Smooth muscle cell (in vitro differentiated cells): ENCODE results near the gene RAD23B. TPM values are rescaled to one million over a fixed set of nuclear protein-coding genes. Genes with fewer than 3 reads are reported as not detected.

Experiments used
- DNase-seq: peaks from one replicate; lab custom pipeline; 2025; ENCODE audit not compliant: unreplicated experiment; lab: John Stamatoyannopoulos, UW
- H2AFZ ChIP-seq: fragments of 200-600 bp; sonication (generic); 2 replicates; pipeline ENCODE4 v1.6.0; 2016; ENCODE audit warnings: antibody characterized with exemption, low read depth, mild to moderate bottlenecking
- H3F3A ChIP-seq: fragments of 200-600 bp; sonication (generic); 2 replicates; pipeline ENCODE4 v1.6.0; 2017; ENCODE audit warnings: antibody characterized with exemption, low read depth
- H3K27ac ChIP-seq: fragments of 200-600 bp; sonication (generic); 2 replicates; pipeline ENCODE4 v1.5.1; 2016; ENCODE audit warnings: low read depth, mild to moderate bottlenecking
- H3K27me3 ChIP-seq: fragments of 200-600 bp; sonication (generic); 2 replicates; pipeline ENCODE4 v1.6.1; 2016; ENCODE audit warnings: low read depth, mild to moderate bottlenecking
- H3K36me3 ChIP-seq: fragments of 200-600 bp; sonication (generic); 2 replicates; pipeline ENCODE4 v1.5.1; 2016; ENCODE audit warnings: low read depth
- H3K4me1 ChIP-seq: fragments of 200-600 bp; sonication (generic); 2 replicates; pipeline ENCODE4 v1.5.1; 2016; ENCODE audit warnings: low read depth
- H3K4me2 ChIP-seq: fragments of 200-600 bp; sonication (generic); 2 replicates; pipeline ENCODE4 v1.6.0; 2016; ENCODE audit warnings: mild to moderate bottlenecking
- H3K4me3 ChIP-seq: fragments of 200-600 bp; sonication (generic); 2 replicates; pipeline ENCODE4 v1.5.1; 2016; ENCODE audit warnings: mild to moderate bottlenecking
- H3K79me2 ChIP-seq: fragments of 200-600 bp; sonication (generic); 2 replicates; pipeline ENCODE4 v1.6.0; 2016; ENCODE audit warnings: low read depth, mild to moderate bottlenecking
- H3K9ac ChIP-seq: fragments of 200-600 bp; sonication (generic); 2 replicates; pipeline ENCODE4 v1.6.0; 2016; ENCODE audit warnings: low read depth
- H3K9me3 ChIP-seq: fragments of 200-600 bp; sonication (generic); replicated peaks from 2 replicates; pipeline ENCODE4 v1.5.1; 2016; ENCODE audit warnings: low read depth
- H4K20me1 ChIP-seq: fragments of 200-600 bp; sonication (generic); 2 replicates; pipeline ENCODE4 v1.6.0; 2016; ENCODE audit warnings: low read depth
- CTCF ChIP-seq: fragments of 200-600 bp; sonication (generic); IDR thresholded peaks from 2 replicates; pipeline ENCODE4 v1.5.1; 2017; ENCODE audit warnings: borderline replicate concordance, mild to moderate bottlenecking, antibody characterized with exemption; ENCODE audit not compliant: insufficient read depth, poor library complexity, severe bottlenecking
- WGBS: methylation state at CpG from one replicate; pipeline ENCODE4 v1.1.7; 2016; ENCODE audit warnings: low lambda C conversion rate; 5-methylcytosine and 5-hydroxymethylcytosine counted together
- polyA plus RNA-seq: library from polyadenylated mRNA; unstranded; fragments of >200 nt; fragmentation: Nextera tagmentation; extraction: Ambion mirVana; gene quantifications from 2 replicates; pipeline ENCODE4 v1.2.1, GENCODE V29; 2016
- total RNA-seq: library from RNA; depleted of rRNA; stranded (reverse); fragments of >200 nt; gene quantifications from 2 replicates; pipeline ENCODE4 v1.2.3, GENCODE V29; 2014

Gene RAD23B
- total and polyA plus RNA-seq, 2 experiments from 2014 or later, result 11.0 to 112 TPM

- Histone ChIP-seq H3K27ac (no peak overlapping the region), H3K79me2 (no peaks in the 10 kb centered on the region), H2AFZ (no peak overlapping the region), H3K9me3 (no peaks in the 10 kb centered on the region), H3K4me2 (no peak overlapping the region), H4K20me1 (no peaks in the 10 kb centered on the region), H3K4me3 (no peak overlapping the region), H3K27me3 (peaks cover 1% of the 10 kb centered on the region), H3K36me3 (no peaks in the 10 kb centered on the region), H3F3A (no peaks in the 10 kb centered on the region), H3K4me1 (no peaks in the 10 kb centered on the region), H3K9ac (no peak overlapping the region)
- no peak for DNase-seq
- WGBS, result 91% methylated on average over 2 of the region's 2 CpGs
- no peak for TF ChIP-seq CTCF
Observed at GRCh38 chr9:107378006-107378405, 94.9 kb downstream of the RAD23B start.

Other genes with a start within 250 kb of the RAD23B start
- 33.3 and 43.6 TPM in 2 replicates for gene KLF4, start 206.5 kb downstream of the RAD23B start, total RNA-seq
- 5.1 and 13.6 TPM in 2 replicates for gene KLF4, start 206.5 kb downstream of the RAD23B start, polyA plus RNA-seq